Adipose tissue (tissue), 3 donors: ENCODE data around the gene GPR4. TPM values are rescaled to one million over a fixed set of nuclear protein-coding genes. Genes with fewer than 3 reads are reported as not detected.

Experiments
- H3K27ac ChIP-seq: one replicate; pipeline ENCODE4 v1.5.1; 2013; ENCODE audit warnings: low read depth, low read length
- WGBS, 3 donors: extraction: QIAGEN DNeasy Blood & Tissue Kit; methylation state at CpG; one replicate each; pipeline ENCODE4 v1.1.7; 2013; 5-methylcytosine and 5-hydroxymethylcytosine counted together
- polyA plus RNA-seq, 3 donors: library from polyadenylated mRNA; stranded (reverse); fragments of 200-250 nt; gene quantifications; one replicate each; pipeline ENCODE4 v1.2.3, GENCODE V29; 2013
- donor health status: healthy with polysubstance abuse.
- donor health status: Bipolar disorder and iron deficiency.
- donor health status: healthy.

GPR4 gene
- polyA plus RNA-seq, 3 donors: 1.3 to 29.5 (median 11.6) TPM

DNA sequence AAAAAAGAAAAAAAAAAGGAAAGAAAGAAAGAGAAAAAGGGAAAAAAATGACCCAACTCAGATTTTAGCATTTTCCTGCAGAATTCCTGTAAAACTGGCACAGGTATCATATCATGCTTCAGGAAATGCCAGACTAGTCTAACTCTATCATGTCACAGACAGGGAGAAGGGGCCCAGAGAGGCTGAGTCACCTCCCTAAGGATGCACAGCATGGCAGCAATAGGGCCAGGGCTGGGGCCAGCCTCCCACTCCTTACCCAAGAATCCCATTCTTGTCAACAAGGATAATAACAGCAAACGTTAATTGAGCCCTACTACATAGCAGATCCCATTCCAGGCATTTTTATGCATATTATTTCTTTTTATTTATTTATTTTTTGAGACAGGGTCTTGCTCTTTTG is 8.5 kb downstream of the GPR4 start:
- no peak overlapping the region for H3K27ac ChIP-seq
- 12 to 23% (median 17%) methylated on average over 1 of the region's 1 CpG for WGBS, 3 donors

GRCh38 chr19:45592366-45592765 is 9.6 kb downstream of the GPR4 start:
- no peak overlapping the region for H3K27ac ChIP-seq
- 24 to 38% (median 32%) methylated on average over 4 of the region's 4 CpGs for WGBS, 3 donors

- WGBS, 3 donors: 90 to 94% (median 92%) methylated on average over 21 of the region's 21 CpGs
- H3K27ac ChIP-seq: no peak overlapping the region
These were observed 10.4 kb downstream of the GPR4 start for GRCh38 chr19:45591638-45592005.

DNA sequence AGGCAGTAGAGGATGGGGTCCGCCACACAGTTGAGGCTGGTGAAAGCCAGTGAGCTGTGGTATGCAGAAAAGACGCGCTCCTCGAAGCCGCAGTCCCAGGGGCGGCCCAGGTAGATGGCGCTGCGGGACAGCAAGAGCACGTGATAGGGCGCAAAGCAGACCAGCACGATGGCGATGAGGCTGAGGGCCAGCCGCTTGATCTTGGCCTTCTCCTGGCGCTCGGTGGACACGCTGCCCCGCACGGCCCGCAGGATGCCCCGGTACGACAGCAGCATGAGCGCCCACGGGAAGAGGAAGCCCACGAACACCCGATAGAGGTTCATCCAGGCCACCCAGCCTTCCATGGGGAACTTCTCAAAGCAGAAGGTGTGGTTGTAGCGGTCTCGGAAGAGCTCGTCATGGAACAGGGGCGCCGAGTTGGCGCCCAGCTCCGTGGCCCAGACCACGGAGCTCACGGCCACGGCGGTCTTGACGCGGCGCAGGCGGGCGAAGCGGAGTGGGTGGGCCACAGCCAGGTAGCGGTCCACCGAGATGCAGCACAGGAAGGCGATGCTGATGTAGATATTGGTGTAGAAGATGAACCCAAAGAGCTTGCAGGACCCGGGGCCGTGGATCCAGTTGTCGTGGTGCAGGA is 10.9 kb downstream of the GPR4 start:
- H3K27ac ChIP-seq: no peak overlapping the region
- 47 to 62% (median 60%) methylated on average over 47 to 48 of the region's 48 CpGs for WGBS, 3 donors

- WGBS, 3 donors: 53 to 69% (median 67%) methylated on average over 15 of the region's 15 CpGs
- H3K27ac ChIP-seq: no peak overlapping the region
These were observed 11.6 kb downstream of the GPR4 start for GRCh38 chr19:45590300-45591003.

- 89 to 94% (median 90%) methylated on average over 4 of the region's 4 CpGs for WGBS, 3 donors
- no peak overlapping the region for H3K27ac ChIP-seq
These were observed 12.2 kb downstream of the GPR4 start for GRCh38 chr19:45589768-45590167.

DNA sequence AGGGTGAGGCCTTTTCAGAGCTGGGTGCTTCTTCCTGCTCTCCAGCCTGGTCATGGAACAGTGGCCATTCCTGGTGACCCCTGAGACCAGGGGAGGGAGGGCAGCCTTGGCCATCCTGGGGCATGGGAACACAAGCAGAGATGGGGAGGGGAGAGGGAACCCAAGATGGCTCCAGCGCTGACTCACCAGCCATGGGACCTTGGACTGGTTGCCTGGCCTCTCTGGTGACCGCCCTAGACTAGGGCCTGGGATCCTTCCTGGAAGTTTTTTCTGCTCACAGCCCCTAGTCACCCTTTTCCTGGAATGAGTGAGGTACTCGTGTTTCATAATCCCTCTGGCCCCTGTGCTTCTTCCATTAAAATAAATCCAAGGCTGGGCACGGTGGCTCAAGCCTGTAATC is 14.1 kb downstream of the GPR4 start:
- WGBS, 3 donors: 64 to 70% (median 64%) methylated on average over 4 of the region's 4 CpGs

DNA sequence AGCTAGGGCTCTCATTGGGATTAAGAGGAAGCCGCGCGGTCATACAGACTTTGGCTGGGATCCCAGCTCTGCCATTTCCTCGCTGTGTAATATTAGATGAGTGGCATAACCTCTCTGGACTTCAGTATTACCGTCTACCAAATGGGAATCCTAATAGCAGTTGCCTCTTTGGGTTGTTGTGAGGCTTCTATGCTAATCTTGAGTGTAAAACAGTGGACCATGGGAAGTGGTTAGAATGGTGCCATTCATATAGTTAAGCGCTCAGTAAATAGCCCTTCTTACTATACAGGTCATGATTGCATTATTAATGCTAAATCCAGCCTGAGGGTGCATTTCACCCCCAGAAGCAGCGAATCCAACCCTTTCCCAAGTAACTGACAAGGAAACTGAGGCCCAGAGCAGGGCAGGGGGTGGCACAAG is 16.8 kb downstream of the GPR4 start:
- WGBS, 3 donors: 22 to 24% (median 22%) methylated on average over 7 of the region's 7 CpGs
- H3K27ac ChIP-seq: peak overlapping the region; percentile 44

More for the DNA sequence above, 14.1 kb downstream of the GPR4 start:
- H3K27ac ChIP-seq: no peak overlapping the region

GRCh38 chr19:45584332-45585157 is 17.5 kb downstream of the GPR4 start, which contains the start of gene OPA3:
OPA3 (minus strand) TSS chr19:45584802; CDS start chr19:45584764, 38 bp downstream.
- peak within 1 kb of the TSS; percentile 71 for H3K27ac ChIP-seq
- WGBS, 3 donors: 0 to 1% (median 0%) methylated on average over 61 to 63 of the region's 63 CpGs

- H3K27ac ChIP-seq: no peak overlapping the region
- WGBS, 3 donors: 83 to 95% (median 92%) methylated on average over 7 of the region's 7 CpGs
These were observed 20.4 kb downstream of the GPR4 start for GRCh38 chr19:45581576-45581975.

DNA sequence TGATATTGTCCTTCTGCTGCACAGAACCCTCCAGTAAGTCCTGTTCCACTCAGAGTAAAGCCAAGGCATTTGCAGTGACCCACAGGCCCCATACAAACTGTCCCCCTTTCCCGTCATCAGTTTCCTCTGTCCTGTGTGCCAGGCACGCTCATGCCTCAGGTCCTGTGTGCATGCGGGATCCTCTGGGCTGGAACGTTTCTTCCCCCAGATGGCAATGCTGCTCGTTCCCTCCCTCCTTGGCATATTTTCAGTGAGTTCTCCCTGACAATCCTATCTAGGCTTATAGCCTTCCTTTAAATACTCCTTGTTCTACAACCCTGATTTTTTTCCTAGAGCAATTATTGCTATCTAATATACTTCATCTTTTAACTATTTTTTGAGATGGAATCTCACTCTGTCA is 23.2 kb downstream of the GPR4 start:
- no peak overlapping the region for H3K27ac ChIP-seq
- WGBS, 3 donors: 50 to 72% (median 69%) methylated on average over 5 of the region's 5 CpGs

DNA sequence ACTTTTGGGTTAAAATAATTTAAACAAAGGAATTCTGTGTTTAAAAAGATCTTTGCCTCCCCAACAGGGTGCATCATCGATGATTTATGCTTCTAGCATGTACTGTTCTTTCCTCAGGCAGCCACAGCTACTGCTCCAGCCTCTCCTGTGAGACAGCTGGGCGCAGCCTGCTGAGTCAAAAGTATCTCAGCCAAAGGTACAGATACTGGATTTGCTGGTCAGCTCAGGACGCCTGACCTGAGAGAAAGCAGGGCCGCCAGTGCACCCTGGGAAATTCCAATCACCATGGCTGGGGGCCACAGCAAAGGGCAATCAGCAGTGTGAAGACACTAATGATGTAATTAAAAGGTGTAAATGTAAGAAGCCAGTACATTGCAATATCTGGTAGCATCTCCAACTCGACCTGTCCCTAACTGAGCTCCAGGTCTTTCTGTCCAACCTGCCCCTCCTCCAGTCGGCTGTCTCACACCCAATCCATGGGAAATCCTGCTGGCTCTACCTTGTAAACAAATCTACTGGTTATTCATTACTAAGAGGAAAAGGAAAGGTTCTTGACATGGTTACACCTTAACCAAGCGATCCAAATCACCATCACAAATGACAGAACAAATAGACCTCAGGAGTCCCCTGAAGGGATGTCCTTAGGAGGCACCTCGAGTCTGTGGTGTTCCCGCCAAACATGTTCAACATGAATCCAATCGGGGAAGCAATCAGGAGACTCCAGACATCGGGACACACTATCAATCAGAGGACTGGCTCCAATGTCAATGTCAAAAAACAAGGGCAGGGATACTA is 24.7 kb downstream of the GPR4 start:
- 16 to 62% (median 57%) methylated on average over 11 of the region's 11 CpGs for WGBS, 3 donors
- no peak overlapping the region for H3K27ac ChIP-seq

DNA sequence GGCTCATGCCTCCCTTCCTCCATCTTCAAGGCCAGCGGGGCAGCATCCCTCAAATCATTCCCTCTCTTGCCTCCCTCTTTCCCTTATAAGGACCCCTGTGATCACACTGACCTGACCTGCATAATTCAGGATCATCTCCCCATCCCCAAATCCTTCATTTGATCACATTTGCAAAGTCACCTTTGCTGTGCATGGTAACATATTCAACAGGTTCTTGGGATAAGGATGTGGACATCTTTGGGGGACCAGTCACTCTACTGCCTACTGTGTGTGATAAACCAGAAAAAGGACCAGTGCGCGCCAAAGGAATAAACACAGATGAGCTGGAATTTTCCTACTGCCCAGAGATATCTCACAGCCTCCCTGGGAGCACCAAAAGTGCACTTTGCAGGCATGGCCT is 25.3 kb downstream of the GPR4 start:
- no peak overlapping the region for H3K27ac ChIP-seq
- WGBS, 3 donors: 46 to 91% (median 85%) methylated on average over 3 of the region's 3 CpGs

DNA sequence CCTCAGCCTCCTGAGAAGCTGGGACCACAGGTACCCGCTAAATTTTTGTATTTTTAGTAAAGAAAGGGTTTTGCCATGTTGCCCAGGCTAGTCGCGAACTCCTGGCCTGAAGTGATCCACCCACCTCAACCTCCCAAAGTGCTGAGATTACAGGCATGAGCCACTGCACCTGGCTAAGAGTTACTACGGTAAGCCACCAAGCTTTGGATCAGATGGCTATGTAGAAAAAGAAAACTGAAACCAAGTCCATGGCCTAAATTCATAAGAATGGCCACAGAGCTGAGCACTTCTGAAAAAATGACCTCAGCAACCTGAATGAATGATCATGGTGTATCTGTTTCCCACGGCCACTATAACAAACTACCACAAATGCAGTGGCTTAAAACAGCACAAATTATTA is 26.8 kb downstream of the GPR4 start:
- H3K27ac ChIP-seq: no peak overlapping the region
- 92 to 95% (median 94%) methylated on average over 5 of the region's 5 CpGs for WGBS, 3 donors

- no peak overlapping the region for H3K27ac ChIP-seq
These were observed 27.5 kb downstream of the GPR4 start for GRCh38 chr19:45574526-45574925.

DNA sequence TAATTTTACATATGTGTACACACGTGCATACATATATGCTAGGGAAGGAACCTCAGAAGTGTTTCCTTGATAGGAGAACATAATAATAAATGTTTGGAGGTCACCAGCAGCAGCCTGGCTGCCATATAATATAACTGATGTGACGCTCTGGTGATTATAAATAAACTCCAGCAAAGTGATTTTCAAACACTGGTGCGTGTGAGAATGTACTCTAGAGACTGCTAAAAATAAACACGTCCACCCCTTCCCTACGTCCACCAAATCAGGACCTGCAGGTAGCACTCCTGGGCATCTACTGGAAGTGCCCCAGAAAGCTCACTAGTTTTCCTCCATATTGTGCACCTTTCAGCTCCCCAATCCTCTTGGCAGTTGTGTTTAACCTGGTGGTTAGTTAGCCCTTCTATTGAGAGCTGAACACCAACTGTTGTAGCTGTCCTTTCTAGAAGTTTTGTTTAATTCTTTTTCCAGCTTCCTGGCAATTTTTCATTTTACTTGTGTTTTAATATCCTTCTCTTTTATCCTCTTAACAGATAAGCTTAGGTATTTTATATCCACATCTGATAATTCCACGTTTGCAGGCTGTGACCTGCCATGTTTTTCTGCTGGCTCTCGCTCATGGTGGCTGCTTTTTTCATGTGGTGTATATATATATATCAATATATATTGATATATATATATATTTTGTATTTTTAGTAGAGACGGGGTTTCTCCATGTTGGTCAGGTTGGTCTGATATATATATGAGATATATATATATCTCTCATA is 30.4 kb downstream of the GPR4 start:
- no peak overlapping the region for H3K27ac ChIP-seq
- WGBS, 3 donors: 76 to 90% (median 89%) methylated on average over 8 of the region's 8 CpGs

More at GRCh38 chr19:45574526-45574925, 27.5 kb downstream of the GPR4 start:
- 76 to 82% (median 82%) methylated on average over 4 of the region's 4 CpGs for WGBS, 3 donors

DNA sequence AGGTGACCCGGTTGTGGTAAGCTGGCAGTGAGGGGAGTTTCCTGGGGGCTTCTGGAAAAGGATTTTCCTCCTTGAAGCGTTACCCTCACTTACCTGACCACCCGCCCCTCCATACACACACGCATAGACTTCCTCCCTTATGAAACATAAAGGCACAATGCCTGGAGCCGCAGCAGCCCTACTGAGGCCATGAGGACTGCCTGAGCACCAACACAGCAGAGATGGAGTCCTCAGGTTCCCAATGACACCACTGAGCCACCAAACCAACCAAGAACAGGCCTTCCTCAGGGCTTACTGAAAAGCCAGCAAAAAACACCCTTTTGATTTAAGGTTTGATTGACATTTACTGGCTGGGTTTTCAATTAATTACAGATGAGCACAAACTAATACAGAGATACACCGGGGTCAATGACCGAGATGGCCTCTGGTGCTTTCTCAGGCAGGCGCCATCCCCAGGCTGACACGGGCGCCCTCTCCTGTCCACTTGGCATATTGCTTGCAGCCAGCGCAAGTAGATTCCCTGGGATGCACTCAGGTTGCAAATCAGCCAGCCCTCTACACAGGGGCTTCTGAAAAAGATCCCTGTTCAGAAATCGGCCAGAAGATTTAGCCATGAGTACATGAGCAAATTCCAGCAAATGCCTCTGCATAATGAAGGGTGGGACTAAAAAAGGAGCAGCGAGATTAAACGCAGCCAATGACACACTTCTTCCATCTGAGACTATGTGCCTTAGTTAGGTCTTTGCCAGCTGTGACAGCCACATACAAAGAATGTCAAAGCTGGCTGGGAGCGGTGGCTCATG is 32.2 kb downstream of the GPR4 start:
- H3K27ac ChIP-seq: no peak overlapping the region
- 53 to 65% (median 56%) methylated on average over 15 of the region's 15 CpGs for WGBS, 3 donors
